ENCODE data around the gene MORN4.

Gene MORN4

DNA sequence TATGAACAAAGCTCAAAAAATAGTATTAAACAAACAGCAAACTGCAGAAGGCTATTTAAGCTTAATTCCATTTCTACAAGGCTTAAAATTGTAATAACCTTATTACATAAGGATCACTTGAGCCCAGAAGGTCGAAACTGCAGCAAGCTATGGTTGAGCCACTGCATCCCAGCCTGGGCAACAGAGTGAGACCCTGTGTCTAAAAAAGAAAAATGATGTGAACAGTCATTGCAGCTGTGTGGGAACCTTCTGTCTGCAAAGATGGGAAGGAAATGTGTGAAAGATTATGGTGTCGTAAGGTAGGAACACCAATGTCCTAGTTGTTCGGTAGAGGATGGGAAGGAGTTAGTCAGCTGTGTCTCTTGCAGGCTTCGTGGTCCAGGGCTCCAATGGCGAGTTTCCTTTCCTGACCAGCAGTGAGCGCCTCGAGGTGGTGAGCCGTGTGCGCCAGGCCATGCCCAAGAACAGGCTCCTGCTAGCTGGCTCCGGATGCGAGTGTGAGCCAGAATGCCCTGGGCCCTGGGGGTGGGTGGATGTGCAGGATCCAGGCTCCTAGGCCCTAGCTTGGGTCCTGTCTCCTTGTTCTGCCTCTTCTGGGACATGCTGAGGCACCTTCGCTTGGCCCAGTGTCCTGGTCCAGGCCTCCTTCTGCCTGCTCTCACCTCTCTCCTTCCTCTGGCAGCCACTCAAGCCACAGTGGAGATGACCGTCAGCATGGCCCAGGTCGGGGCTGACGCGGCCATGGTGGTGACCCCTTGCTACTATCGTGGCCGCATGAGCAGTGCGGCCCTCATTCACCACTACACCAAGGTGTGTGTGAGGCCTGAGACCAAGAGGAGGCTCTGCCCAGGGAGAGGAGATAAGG lies 34.7 kb downstream of the MORN4 start:
- no peak overlapping the region for H3K27ac ChIP-seq (ENCODE audit: low read depth in 2 of 2, low read length in 2 of 2)
- no peaks in the 10 kb centered on the region for H3K9me3 ChIP-seq (ENCODE audit: control insufficient read depth in 2 of 2, low read length in 2 of 2)
- no peaks in the 10 kb centered on the region for H3K27me3 ChIP-seq (ENCODE audit: control insufficient read depth in 2 of 2, insufficient read depth in 2 of 2, low read length in 2 of 2)
- H3K9ac ChIP-seq (ENCODE audit: low read depth in 1 of 2, low read length in 2 of 2), result no peak overlapping the region
- no peaks in the 10 kb centered on the region for H3K4me1 ChIP-seq (ENCODE audit: control insufficient read depth in 2 of 2, insufficient read depth in 2 of 2, low read length in 2 of 2)
- H3K4me3 ChIP-seq (ENCODE audit: low read length in 2 of 2), result no peak overlapping the region
- no peaks in the 10 kb centered on the region for H3K36me3 ChIP-seq (ENCODE audit: control insufficient read depth in 2 of 2, insufficient read depth in 2 of 2, low read length in 2 of 2)

DNA sequence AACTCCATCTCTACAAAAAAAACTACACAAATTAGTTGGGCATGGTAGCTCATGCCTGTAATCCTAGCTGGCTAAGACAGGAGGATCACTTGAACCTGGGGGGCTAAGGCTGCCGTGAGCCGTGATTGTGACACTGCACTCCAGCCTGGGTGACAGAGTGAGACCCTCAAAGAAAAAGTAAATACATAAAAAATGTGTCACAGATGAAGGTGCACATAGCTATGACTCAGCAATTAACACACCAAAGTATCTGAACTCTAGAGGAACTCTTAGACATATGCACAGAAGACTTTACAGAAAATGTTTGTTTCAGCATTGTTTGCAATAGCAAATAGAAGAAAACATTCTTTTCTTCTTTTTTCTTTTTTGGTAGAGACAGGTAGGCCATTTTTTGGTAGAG lies 35.5 kb downstream of the MORN4 start:
- no peak overlapping the region for H3K27ac ChIP-seq (ENCODE audit: low read depth in 2 of 2, low read length in 2 of 2)
- no peaks in the 10 kb centered on the region for H3K27me3 ChIP-seq (ENCODE audit: control insufficient read depth in 2 of 2, insufficient read depth in 2 of 2, low read length in 2 of 2)
- H3K9ac ChIP-seq (ENCODE audit: low read depth in 1 of 2, low read length in 2 of 2), result no peak overlapping the region
- no peaks in the 10 kb centered on the region for H3K4me1 ChIP-seq (ENCODE audit: control insufficient read depth in 2 of 2, insufficient read depth in 2 of 2, low read length in 2 of 2)
- no peaks in the 10 kb centered on the region for H3K36me3 ChIP-seq (ENCODE audit: control insufficient read depth in 2 of 2, insufficient read depth in 2 of 2, low read length in 2 of 2)
- no peaks in the 10 kb centered on the region for H3K9me3 ChIP-seq (ENCODE audit: control insufficient read depth in 2 of 2, low read length in 2 of 2)
- no peak overlapping the region for H3K4me3 ChIP-seq (ENCODE audit: low read length in 2 of 2)

DNA sequence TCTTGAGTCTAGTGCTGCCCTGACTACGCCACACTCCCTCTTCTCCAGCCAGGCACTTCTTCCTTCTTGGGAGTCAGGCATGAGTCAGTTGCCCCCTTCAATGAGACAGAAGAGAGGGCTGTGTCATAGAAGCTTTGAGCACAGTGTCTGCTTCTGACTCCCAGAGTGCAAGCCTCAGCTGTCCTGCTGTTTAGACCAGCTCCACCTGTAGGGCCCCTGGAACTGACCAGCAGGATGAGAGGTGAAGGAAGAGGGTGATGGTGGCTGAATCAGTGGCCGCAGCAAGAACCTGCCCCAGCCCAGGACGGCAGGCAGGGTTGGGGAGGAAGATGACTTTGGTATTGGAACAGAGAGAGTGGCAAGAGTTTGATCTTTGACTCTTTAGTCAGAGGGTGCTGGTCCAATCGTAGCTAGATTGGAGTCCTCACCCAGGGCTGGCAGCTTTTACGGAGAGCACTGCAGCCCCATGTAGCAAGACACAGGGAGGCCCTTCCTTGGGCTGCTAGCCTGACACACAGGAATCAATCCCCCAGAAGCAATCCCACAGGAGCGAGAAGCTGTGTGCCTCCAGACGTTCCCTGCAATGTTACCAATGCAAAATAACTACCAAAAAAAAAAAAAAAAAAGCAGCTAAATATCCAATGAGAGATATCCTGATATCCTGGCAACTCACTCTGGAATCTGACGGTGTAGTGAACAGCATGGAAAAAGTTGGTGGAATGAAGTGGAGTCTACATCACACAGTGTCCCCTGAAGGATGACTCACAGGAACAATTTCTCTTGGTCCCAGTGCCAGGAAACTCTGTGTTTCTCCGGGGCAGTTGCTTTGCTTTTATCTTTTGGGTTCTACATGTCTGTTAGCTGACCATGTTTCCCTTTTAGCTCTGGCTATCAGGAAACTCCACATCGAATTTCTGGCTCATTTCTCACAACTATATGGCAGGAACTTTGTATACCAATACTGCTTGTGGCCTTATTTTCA lies 36.9 kb downstream of the MORN4 start:
- Histone ChIP-seq H3K27ac (ENCODE audit: low read depth in 2 of 2, low read length in 2 of 2) (peak overlapping the region in 1 of 2 donors; percentile 30), H3K4me1 (ENCODE audit: control insufficient read depth in 2 of 2, insufficient read depth in 2 of 2, low read length in 2 of 2) (no peaks in the 10 kb centered on the region), H3K27me3 (ENCODE audit: control insufficient read depth in 2 of 2, insufficient read depth in 2 of 2, low read length in 2 of 2) (no peaks in the 10 kb centered on the region), H3K36me3 (ENCODE audit: control insufficient read depth in 2 of 2, insufficient read depth in 2 of 2, low read length in 2 of 2) (no peaks in the 10 kb centered on the region), H3K9me3 (ENCODE audit: control insufficient read depth in 2 of 2, low read length in 2 of 2) (no peaks in the 10 kb centered on the region), H3K9ac (ENCODE audit: low read depth in 1 of 2, low read length in 2 of 2) (no peak overlapping the region), H3K4me3 (ENCODE audit: low read length in 2 of 2) (no peak overlapping the region)

DNA sequence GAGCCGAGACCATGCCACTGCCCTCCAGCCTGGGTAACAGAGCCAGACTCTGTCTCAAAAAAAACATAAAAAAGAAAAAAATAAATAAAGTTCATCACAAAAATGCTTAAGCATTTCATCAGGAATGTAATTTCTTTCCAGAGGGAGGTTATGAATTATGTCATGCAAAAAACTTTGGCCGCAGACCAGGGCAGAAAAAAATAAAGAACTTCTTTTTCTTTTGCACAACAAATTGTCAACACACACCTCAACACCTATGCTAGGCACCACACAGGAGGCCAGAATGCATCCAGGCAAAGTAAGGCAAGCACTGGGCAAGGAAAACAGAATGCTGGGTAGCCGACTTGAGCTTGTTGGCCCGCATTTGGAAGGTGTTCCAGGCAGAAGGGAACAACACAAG lies 39.9 kb downstream of the MORN4 start:
- H3K9ac ChIP-seq (ENCODE audit: low read depth in 1 of 2, low read length in 2 of 2), result no peak overlapping the region
- H3K4me1 ChIP-seq (ENCODE audit: control insufficient read depth in 2 of 2, insufficient read depth in 2 of 2, low read length in 2 of 2), result no peaks in the 10 kb centered on the region
- H3K9me3 ChIP-seq (ENCODE audit: control insufficient read depth in 2 of 2, low read length in 2 of 2), result no peaks in the 10 kb centered on the region
- no peak overlapping the region for H3K27ac ChIP-seq (ENCODE audit: low read depth in 2 of 2, low read length in 2 of 2)
- no peaks in the 10 kb centered on the region for H3K27me3 ChIP-seq (ENCODE audit: control insufficient read depth in 2 of 2, insufficient read depth in 2 of 2, low read length in 2 of 2)
- H3K4me3 ChIP-seq (ENCODE audit: low read length in 2 of 2), result no peak overlapping the region
- H3K36me3 ChIP-seq (ENCODE audit: control insufficient read depth in 2 of 2, insufficient read depth in 2 of 2, low read length in 2 of 2), result no peaks in the 10 kb centered on the region

DNA sequence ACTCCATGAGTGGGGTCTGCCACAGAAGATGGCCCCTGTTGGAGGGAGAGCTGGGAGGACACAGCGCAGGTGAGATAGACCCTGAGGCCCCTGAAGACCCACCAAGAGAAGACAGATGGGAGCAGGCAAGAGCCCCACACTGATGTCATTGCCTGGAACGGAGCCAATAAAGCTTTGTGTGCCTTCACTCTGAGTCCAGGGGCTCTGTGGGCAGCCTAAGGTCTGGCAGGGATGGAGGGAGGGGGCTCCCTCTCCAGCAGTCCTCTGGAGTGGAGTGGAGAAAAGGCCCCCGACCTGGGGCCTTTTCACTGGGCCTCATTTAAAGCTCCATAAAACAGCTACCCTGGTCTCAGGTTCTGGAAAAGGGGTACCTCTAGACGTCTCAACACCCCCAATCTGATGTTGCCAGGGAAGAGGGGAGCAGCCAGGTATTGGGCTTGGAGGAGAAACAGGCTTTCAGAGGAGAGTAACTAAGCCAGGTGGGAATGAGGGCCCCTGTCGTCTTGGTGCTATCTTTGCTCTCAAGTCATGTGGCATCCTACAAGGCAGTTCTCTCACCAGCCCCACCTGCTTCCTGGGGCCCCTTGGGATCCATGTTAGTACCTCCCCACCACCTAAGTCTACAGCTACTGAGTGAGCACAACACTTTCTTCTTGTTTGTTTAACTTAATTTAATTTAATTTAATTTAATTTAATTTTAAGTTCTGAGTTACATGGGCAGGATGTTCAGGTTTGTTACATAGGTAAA lies 42.4 kb downstream of the MORN4 start:
- Histone ChIP-seq H3K9me3 (ENCODE audit: control insufficient read depth in 2 of 2, low read length in 2 of 2) (no peaks in the 10 kb centered on the region), H3K4me1 (ENCODE audit: control insufficient read depth in 2 of 2, insufficient read depth in 2 of 2, low read length in 2 of 2) (no peaks in the 10 kb centered on the region), H3K27ac (ENCODE audit: low read depth in 2 of 2, low read length in 2 of 2) (no peak overlapping the region), H3K36me3 (ENCODE audit: control insufficient read depth in 2 of 2, insufficient read depth in 2 of 2, low read length in 2 of 2) (no peaks in the 10 kb centered on the region), H3K27me3 (ENCODE audit: control insufficient read depth in 2 of 2, insufficient read depth in 2 of 2, low read length in 2 of 2) (no peaks in the 10 kb centered on the region), H3K9ac (ENCODE audit: low read depth in 1 of 2, low read length in 2 of 2) (no peak overlapping the region), H3K4me3 (ENCODE audit: low read length in 2 of 2) (no peak overlapping the region)

DNA sequence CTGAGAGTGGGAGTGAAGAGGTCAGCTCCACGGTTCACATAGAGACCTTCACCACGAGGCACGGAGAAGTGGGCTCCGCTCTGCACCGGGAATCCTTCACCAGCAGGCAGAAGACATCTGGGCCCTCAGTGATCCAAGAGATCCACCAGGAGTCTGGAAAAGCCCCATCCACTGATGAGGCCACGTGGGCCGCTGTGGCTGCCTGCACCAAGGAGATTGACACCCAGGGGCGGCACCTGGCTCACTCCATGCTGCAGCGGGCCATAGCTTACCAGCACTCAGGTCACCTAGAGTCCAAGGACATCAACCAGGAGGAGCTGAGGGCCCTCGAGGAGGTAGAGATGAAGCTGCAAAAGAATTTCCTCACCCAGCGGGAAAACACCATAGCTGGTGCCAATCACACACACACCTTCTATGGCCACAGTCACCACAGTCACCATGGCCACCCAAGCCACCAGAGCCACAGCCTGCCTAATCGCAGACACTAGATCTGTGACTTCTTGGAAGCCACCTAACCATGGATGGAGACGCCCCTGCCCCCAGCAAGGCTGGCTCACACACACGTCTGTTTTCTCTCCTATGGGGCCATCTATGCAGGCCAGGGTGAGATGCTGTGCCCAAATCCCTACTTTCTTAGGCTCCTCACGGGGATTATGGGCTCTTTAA lies 43.1 kb downstream of the MORN4 start:
- H3K4me3 ChIP-seq (ENCODE audit: low read length in 2 of 2), result no peak overlapping the region
- H3K36me3 ChIP-seq (ENCODE audit: control insufficient read depth in 2 of 2, insufficient read depth in 2 of 2, low read length in 2 of 2), result no peaks in the 10 kb centered on the region
- no peaks in the 10 kb centered on the region for H3K4me1 ChIP-seq (ENCODE audit: control insufficient read depth in 2 of 2, insufficient read depth in 2 of 2, low read length in 2 of 2)
- no peaks in the 10 kb centered on the region for H3K27me3 ChIP-seq (ENCODE audit: control insufficient read depth in 2 of 2, insufficient read depth in 2 of 2, low read length in 2 of 2)
- H3K27ac ChIP-seq (ENCODE audit: low read depth in 2 of 2, low read length in 2 of 2), result no peak overlapping the region
- H3K9me3 ChIP-seq (ENCODE audit: control insufficient read depth in 2 of 2, low read length in 2 of 2), result no peaks in the 10 kb centered on the region
- H3K9ac ChIP-seq (ENCODE audit: low read depth in 1 of 2, low read length in 2 of 2), result no peak overlapping the region

DNA sequence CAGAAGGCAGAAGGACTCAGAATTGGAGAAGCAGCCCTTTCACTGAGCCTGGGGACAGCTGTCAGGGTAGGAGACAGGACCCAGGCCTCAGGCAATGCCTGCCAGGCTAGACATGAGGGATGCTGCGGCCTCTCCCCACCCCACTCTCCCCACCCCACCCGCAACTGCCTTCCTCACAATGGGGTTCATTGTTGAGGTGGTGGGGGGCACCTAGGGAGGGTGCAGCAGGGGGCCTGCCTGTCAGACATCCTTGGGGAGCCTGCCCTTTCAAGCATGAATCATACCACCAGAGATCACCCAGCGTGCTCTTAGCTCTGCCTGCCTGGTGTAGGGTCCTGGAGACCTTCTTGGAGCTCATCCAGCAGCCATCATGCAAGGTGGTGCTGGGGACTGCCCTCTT lies 43.8 kb downstream of the MORN4 start, which contains the start of gene C10orf62:
TSS of gene C10orf62 (plus strand) at position 243 of the 400 bp plus-strand sequence. CDS start 177 bp downstream, outside the sequence.
- Histone ChIP-seq H3K9me3 (ENCODE audit: control insufficient read depth in 2 of 2, low read length in 2 of 2) (no peaks in the 10 kb centered on the region), H3K36me3 (ENCODE audit: control insufficient read depth in 2 of 2, insufficient read depth in 2 of 2, low read length in 2 of 2) (no peaks in the 10 kb centered on the region), H3K27ac (ENCODE audit: low read depth in 2 of 2, low read length in 2 of 2) (no peak within 1 kb of the TSS), H3K4me3 (ENCODE audit: low read length in 2 of 2) (no peak within 1 kb of the TSS), H3K4me1 (ENCODE audit: control insufficient read depth in 2 of 2, insufficient read depth in 2 of 2, low read length in 2 of 2) (no peaks in the 10 kb centered on the region), H3K9ac (ENCODE audit: low read depth in 1 of 2, low read length in 2 of 2) (no peak within 1 kb of the TSS), H3K27me3 (ENCODE audit: control insufficient read depth in 2 of 2, insufficient read depth in 2 of 2, low read length in 2 of 2) (no peaks in the 10 kb centered on the region)

DNA sequence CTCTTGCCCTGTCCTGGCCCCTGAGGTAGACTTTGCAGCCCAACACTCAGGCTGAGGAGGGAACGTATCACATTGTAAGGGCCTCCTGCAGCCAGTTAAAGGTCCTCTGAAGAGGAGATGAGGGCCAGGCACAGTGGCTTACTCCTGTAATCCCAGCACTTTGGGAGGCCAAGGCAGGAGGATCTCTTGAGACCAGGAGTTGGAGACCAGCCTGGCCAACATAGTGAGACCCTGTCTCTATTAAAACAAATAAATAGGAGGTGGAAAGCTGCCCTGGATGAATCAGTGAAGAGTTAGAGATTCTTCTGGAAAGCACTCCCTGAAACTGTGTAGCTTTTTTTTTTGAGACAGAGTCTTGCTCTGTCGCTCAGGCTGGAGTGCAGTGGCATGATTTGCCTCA lies 46.1 kb downstream of the MORN4 start:
- no peaks in the 10 kb centered on the region for H3K4me1 ChIP-seq (ENCODE audit: control insufficient read depth in 2 of 2, insufficient read depth in 2 of 2, low read length in 2 of 2)
- no peaks in the 10 kb centered on the region for H3K36me3 ChIP-seq (ENCODE audit: control insufficient read depth in 2 of 2, insufficient read depth in 2 of 2, low read length in 2 of 2)
- no peaks in the 10 kb centered on the region for H3K9me3 ChIP-seq (ENCODE audit: control insufficient read depth in 2 of 2, low read length in 2 of 2)
- H3K27me3 ChIP-seq (ENCODE audit: control insufficient read depth in 2 of 2, insufficient read depth in 2 of 2, low read length in 2 of 2), result no peaks in the 10 kb centered on the region
- no peak overlapping the region for H3K27ac ChIP-seq (ENCODE audit: low read depth in 2 of 2, low read length in 2 of 2)
- no peak overlapping the region for H3K4me3 ChIP-seq (ENCODE audit: low read length in 2 of 2)
- H3K9ac ChIP-seq (ENCODE audit: low read depth in 1 of 2, low read length in 2 of 2), result no peak overlapping the region

DNA sequence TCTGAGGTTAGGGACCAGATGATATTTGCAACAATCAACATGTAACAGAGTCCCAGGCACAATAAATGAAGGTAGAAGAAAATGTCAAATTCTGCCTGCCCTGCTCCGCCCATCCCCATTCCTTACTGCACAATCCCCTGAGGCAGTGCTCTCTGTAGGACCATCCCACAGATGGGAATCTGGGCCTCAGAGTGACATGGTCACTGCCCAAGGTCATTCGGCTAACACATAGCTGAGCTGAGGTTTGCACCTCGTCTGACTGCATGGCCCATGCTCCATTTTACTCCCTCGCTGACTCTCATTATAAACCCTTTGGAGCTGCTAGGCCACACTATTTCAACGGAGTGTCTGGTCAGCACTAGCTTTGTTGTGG lies 47.9 kb downstream of the MORN4 start:
- H3K36me3 ChIP-seq (ENCODE audit: control insufficient read depth in 2 of 2, insufficient read depth in 2 of 2, low read length in 2 of 2), result no peaks in the 10 kb centered on the region
- H3K9ac ChIP-seq (ENCODE audit: low read depth in 1 of 2, low read length in 2 of 2), result no peak overlapping the region
- no peaks in the 10 kb centered on the region for H3K9me3 ChIP-seq (ENCODE audit: control insufficient read depth in 2 of 2, low read length in 2 of 2)
- no peak overlapping the region for H3K27ac ChIP-seq (ENCODE audit: low read depth in 2 of 2, low read length in 2 of 2)
- H3K4me1 ChIP-seq (ENCODE audit: control insufficient read depth in 2 of 2, insufficient read depth in 2 of 2, low read length in 2 of 2), result no peaks in the 10 kb centered on the region
- no peak overlapping the region for H3K4me3 ChIP-seq (ENCODE audit: low read length in 2 of 2)
- H3K27me3 ChIP-seq (ENCODE audit: control insufficient read depth in 2 of 2, insufficient read depth in 2 of 2, low read length in 2 of 2), result no peaks in the 10 kb centered on the region

All from mucosa of rectum (tissue), 2 donors.